ENCODE results near the gene SLC35D2.
A peak's percentile ranks its signal among the peaks of the same experiment; 100 is the strongest.

Gene SLC35D2

DNA sequence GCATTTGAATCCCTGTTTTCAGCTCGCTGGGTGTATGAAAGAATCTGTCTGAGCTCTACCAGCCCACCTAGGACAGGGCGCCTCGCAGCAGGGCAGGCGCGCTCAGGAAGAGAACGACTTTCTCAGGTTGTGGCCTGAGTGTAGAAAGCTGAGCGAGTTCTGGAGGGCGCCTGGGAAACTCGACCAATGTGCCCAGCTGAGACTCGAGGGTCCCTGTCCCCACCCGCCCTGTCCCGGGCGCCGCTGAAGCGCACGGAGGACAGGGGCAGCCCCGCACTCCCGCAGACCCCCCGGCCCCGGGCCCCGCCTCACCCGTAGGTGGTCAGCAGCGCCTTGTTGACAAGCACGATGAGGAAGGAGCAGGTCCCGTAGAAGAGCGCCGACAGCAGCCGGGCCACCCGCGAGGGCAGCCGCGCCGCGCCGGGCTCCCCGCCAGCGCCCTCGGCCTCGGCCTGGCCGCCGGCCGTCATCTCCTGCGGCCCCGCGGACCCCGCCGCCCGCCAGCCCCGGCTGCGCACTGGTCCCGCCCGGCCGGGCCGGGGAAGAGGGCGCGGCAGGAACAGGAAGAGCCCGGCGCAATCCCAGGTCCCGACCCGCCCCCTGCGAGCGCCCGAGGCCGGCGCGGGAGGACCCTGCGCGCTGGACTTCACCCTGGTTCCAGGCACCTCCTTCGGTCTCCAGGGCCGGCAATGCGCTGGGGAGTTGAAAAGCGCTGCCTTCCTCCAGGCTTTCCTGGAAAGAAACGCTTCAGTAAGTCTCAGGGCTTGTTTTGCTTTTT is at the start of gene SLC35D2:
Gene SLC35D2, minus strand, starts transcription at position 547 of the 778 bp plus-strand sequence. Its CDS starts 77 bp downstream, at position 470.
- peak within 1 kb of the TSS; percentile 35 for H3K4me3 ChIP-seq (ENCODE audit: low read length)
- H3K27me3 ChIP-seq (ENCODE audit: control insufficient read depth, insufficient read depth, low read length) = no peaks in the 10 kb centered on the region
- H3K9ac ChIP-seq (ENCODE audit: low read length) = peak within 1 kb of the TSS; percentile 83
- no peaks in the 10 kb centered on the region for H3K9me3 ChIP-seq (ENCODE audit: control insufficient read depth, low read length)
- H3K4me1 ChIP-seq (ENCODE audit: control insufficient read depth, insufficient read depth, low read length) = peaks cover 23% of the 10 kb centered on the region
- H3K36me3 ChIP-seq (ENCODE audit: control insufficient read depth, insufficient read depth, low read length) = no peaks in the 10 kb centered on the region

- Histone ChIP-seq H3K4me3 (ENCODE audit: low read length) (no peak overlapping the region), H3K36me3 (ENCODE audit: control insufficient read depth, insufficient read depth, low read length) (no peaks in the 10 kb centered on the region), H3K9me3 (ENCODE audit: control insufficient read depth, low read length) (no peaks in the 10 kb centered on the region), H3K4me1 (ENCODE audit: control insufficient read depth, insufficient read depth, low read length) (no peaks in the 10 kb centered on the region), H3K27me3 (ENCODE audit: control insufficient read depth, insufficient read depth, low read length) (no peaks in the 10 kb centered on the region), H3K9ac (ENCODE audit: low read length) (no peak overlapping the region)
Measured at GRCh38 chr9:96430377-96430776, 46.9 kb upstream of the SLC35D2 start.

GRCh38 chr9:96429732-96430131 is 46.2 kb upstream of the SLC35D2 start:
- H3K27me3 ChIP-seq (ENCODE audit: control insufficient read depth, insufficient read depth, low read length) = no peaks in the 10 kb centered on the region
- no peaks in the 10 kb centered on the region for H3K4me1 ChIP-seq (ENCODE audit: control insufficient read depth, insufficient read depth, low read length)
- no peak overlapping the region for H3K4me3 ChIP-seq (ENCODE audit: low read length)
- H3K36me3 ChIP-seq (ENCODE audit: control insufficient read depth, insufficient read depth, low read length) = no peaks in the 10 kb centered on the region
- no peaks in the 10 kb centered on the region for H3K9me3 ChIP-seq (ENCODE audit: control insufficient read depth, low read length)
- H3K9ac ChIP-seq (ENCODE audit: low read length) = no peak overlapping the region

DNA sequence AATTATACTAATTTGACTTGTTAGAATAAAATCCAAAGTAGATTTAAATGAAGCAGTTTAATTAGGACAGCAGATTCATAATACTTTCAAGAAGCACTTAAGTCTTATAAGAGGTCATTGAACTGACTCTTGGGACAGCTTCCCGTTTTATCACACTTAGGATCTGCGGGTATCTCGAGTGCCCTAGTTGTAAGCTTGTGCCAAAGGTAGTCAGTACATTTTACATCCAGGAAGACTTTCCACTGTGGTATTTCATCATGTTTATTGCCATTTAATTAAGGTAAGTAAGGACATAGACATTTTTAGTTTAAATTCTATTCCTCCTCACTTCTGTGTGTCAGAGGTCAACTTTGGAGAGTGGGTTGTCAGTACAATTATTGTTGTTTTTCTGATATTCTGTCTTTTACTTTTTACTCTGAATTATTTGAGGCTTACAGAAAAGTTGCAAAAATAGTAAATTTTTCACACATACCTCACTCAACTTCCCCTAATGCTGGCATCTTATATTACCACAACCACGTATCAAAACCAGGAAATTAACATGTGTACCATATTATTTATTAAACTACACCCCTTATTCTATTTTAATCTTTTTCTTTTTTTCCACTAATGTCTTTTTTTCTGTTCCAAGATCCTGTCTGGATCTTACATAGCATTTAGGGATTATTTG is 42.1 kb upstream of the SLC35D2 start:
- no peak overlapping the region for H3K4me3 ChIP-seq (ENCODE audit: low read length)
- H3K9me3 ChIP-seq (ENCODE audit: control insufficient read depth, low read length) = no peaks in the 10 kb centered on the region
- H3K27me3 ChIP-seq (ENCODE audit: control insufficient read depth, insufficient read depth, low read length) = no peaks in the 10 kb centered on the region
- no peak overlapping the region for H3K9ac ChIP-seq (ENCODE audit: low read length)
- no peaks in the 10 kb centered on the region for H3K36me3 ChIP-seq (ENCODE audit: control insufficient read depth, insufficient read depth, low read length)
- H3K4me1 ChIP-seq (ENCODE audit: control insufficient read depth, insufficient read depth, low read length) = peaks cover 4% of the 10 kb centered on the region

- Histone ChIP-seq H3K27me3 (ENCODE audit: control insufficient read depth, insufficient read depth, low read length) (no peaks in the 10 kb centered on the region), H3K4me3 (ENCODE audit: low read length) (no peak overlapping the region), H3K36me3 (ENCODE audit: control insufficient read depth, insufficient read depth, low read length) (no peaks in the 10 kb centered on the region), H3K4me1 (ENCODE audit: control insufficient read depth, insufficient read depth, low read length) (peaks cover 16% of the 10 kb centered on the region), H3K9me3 (ENCODE audit: control insufficient read depth, low read length) (no peaks in the 10 kb centered on the region), H3K9ac (ENCODE audit: low read length) (no peak overlapping the region)
Measured at GRCh38 chr9:96423985-96424336, 40.5 kb upstream of the SLC35D2 start.

DNA sequence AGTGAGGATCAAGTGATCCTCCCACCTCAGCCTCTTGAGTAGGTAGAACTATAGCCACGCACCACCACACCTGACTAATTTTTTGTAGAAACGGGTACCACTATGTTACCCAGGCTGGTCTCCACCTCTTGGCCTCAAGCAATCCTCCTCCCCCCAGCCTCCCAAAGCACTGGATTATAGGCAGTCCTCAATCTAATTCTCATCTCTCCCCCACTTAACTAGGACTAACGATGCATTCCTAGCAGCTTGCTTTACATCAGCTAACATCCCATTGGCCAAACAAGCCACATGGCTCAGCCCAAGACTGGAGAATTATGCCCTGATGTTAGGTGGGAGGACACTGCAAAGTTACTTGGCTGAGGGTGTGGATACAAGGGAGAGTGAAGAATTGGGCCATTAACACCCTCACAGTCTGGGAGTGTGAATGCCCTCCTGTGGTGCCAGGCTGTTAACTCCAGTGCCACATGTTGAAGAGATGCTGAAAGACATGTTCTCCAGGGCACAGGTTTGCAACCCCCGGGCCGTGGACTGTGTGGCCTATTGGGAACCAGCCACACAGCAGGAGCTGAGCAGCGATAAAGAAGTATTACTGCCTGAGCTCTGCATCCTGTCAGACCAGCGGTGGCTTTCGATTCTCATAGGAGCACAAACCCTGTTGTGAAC is 39.9 kb upstream of the SLC35D2 start:
- no peak overlapping the region for H3K9ac ChIP-seq (ENCODE audit: low read length)
- H3K4me3 ChIP-seq (ENCODE audit: low read length) = no peak overlapping the region
- H3K4me1 ChIP-seq (ENCODE audit: control insufficient read depth, insufficient read depth, low read length) = peaks cover 16% of the 10 kb centered on the region

GRCh38 chr9:96420468-96421219 is 37.1 kb upstream of the SLC35D2 start:
- no peaks in the 10 kb centered on the region for H3K27me3 ChIP-seq (ENCODE audit: control insufficient read depth, insufficient read depth, low read length)
- H3K4me1 ChIP-seq (ENCODE audit: control insufficient read depth, insufficient read depth, low read length) = peaks cover 21% of the 10 kb centered on the region
- H3K36me3 ChIP-seq (ENCODE audit: control insufficient read depth, insufficient read depth, low read length) = no peaks in the 10 kb centered on the region
- no peak overlapping the region for H3K9ac ChIP-seq (ENCODE audit: low read length)
- H3K9me3 ChIP-seq (ENCODE audit: control insufficient read depth, low read length) = no peaks in the 10 kb centered on the region
- no peak overlapping the region for H3K4me3 ChIP-seq (ENCODE audit: low read length)

More for the DNA sequence above, 39.9 kb upstream of the SLC35D2 start:
- Histone ChIP-seq H3K27me3 (ENCODE audit: control insufficient read depth, insufficient read depth, low read length) (no peaks in the 10 kb centered on the region), H3K36me3 (ENCODE audit: control insufficient read depth, insufficient read depth, low read length) (no peaks in the 10 kb centered on the region), H3K9me3 (ENCODE audit: control insufficient read depth, low read length) (no peaks in the 10 kb centered on the region)

DNA sequence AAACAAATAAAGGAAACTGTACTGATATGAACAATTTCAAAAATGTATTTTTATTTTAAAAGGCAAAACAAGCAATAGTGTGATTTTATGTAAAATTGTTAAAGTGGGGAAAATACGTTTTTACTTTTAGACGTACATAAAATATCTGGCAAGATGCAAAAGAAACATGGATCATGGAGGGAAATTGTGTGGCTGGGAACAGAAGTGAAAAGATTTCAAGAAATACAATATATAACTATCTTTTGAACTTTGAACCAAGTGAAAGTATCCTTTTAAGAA is 36.1 kb upstream of the SLC35D2 start:
- Histone ChIP-seq H3K4me3 (ENCODE audit: low read length) (peak overlapping the region; percentile 64), H3K9ac (ENCODE audit: low read length) (peak overlapping the region; percentile 78), H3K27me3 (ENCODE audit: control insufficient read depth, insufficient read depth, low read length) (no peaks in the 10 kb centered on the region), H3K4me1 (ENCODE audit: control insufficient read depth, insufficient read depth, low read length) (peaks cover 21% of the 10 kb centered on the region), H3K9me3 (ENCODE audit: control insufficient read depth, low read length) (no peaks in the 10 kb centered on the region), H3K36me3 (ENCODE audit: control insufficient read depth, insufficient read depth, low read length) (no peaks in the 10 kb centered on the region)

DNA sequence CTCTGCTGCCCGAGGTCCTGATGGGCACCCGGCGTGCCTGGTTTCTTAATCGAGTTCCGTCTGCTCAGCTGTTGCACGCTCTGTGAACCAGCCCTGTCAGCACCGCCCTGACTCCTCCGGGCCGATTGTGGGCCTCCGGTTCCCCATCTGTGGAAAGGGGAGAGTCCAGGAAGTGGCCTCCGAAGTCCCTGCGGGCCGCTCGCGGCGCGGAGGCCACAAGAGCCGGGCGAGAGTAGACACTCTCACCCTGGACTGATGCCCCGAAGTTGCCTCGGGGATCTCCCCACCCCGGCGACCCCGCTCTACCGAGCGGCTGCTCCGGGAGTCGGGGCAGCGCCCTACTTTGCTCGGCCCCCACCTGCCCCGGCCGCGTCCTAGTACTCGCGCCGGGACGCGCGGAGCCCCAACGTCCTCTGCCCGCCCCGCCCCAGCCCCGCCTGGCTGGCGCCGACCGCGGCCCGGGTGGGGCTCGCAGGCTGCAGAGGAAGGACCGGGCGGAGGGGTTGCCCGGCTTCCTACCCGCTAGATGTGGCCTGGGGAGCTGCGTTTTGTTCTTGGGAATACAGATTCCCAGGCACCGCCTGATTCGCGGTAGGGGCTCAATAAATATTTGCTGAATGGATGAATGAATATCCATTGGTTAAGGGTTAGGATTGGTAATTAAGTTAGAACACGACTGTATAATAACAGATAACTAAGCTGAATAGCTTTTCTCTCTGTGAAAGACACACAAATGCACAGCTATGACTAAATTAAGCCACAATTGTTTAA is 35.6 kb upstream of the SLC35D2 start:
- no peaks in the 10 kb centered on the region for H3K36me3 ChIP-seq (ENCODE audit: control insufficient read depth, insufficient read depth, low read length)
- H3K4me1 ChIP-seq (ENCODE audit: control insufficient read depth, insufficient read depth, low read length) = peaks cover 21% of the 10 kb centered on the region
- peak overlapping the region; percentile 64 for H3K4me3 ChIP-seq (ENCODE audit: low read length)
- peak overlapping the region; percentile 78 for H3K9ac ChIP-seq (ENCODE audit: low read length)
- no peaks in the 10 kb centered on the region for H3K27me3 ChIP-seq (ENCODE audit: control insufficient read depth, insufficient read depth, low read length)
- no peaks in the 10 kb centered on the region for H3K9me3 ChIP-seq (ENCODE audit: control insufficient read depth, low read length)

DNA sequence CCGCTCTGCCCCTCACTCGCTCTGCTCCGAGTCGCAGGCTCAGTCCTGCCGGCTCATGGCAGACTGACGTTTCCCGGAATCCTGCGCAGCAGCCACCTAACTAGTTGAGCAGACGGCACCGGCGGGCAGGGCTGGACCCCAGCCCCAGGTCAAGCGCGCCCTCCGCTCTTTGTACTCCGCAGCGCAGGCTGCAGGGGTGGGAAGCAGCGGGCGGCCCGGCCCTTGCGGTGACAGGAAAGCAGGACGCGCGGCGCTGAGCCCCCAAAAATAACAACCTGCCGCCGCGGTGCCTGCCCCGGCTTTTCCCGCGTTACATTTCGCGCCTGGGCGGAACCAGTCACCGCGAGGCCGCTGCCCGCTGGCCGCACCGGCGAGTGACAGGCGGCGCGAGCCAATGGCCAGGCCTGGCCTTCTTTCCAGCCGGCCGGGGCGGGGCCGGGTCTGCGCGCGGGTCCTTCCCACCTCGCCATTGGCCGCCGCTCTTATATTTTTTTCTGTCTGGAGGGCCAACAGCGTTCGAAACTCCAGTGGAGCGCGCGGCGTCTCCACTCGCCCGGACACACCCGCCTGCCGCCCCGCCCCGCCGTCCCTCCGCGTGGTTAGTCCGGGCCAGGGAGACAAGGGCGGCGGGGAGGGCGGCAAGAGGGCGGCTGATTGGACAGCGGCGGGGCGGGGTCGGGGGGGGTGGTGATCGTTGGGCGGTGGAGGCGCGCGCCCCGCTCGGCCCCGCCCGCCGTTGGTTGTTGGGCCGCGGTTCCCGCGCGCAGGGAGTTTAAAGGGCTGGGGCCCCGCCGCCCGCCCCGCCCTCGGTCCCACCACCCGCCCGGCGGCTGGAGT is 34.8 kb upstream of the SLC35D2 start, which contains the start of gene ZNF367:
Gene ZNF367, minus strand, starts transcription at position 288 of the 837 bp plus-strand sequence. CDS start 338 bp downstream, outside the sequence.
- peak within 1 kb of the TSS; percentile 83 for H3K9ac ChIP-seq (ENCODE audit: low read length)

More for the DNA sequence above, 34.8 kb upstream of the SLC35D2 start, which contains the start of gene ZNF367:
- Histone ChIP-seq H3K27me3 (ENCODE audit: control insufficient read depth, insufficient read depth, low read length) (no peaks in the 10 kb centered on the region), H3K9me3 (ENCODE audit: control insufficient read depth, low read length) (no peaks in the 10 kb centered on the region), H3K4me3 (ENCODE audit: low read length) (peak within 1 kb of the TSS; percentile 77), H3K4me1 (ENCODE audit: control insufficient read depth, insufficient read depth, low read length) (peaks cover 29% of the 10 kb centered on the region), H3K36me3 (ENCODE audit: control insufficient read depth, insufficient read depth, low read length) (no peaks in the 10 kb centered on the region)

Data from mucosa of stomach (tissue), 1 donor.